Stimulated activated CD4-positive, alpha-beta T cell treated with anti-CD3 and anti-CD28 coated beads, TNF-alpha, amount 100 ng/mL, for 24 hours (primary cell): ENCODE data around the gene C11orf58.

Source experiments
- DNase-seq, 3 experiments: peaks; one replicate each; pipeline ENCODE4 v3.0.0-alpha.2; 2020; ENCODE audit warnings: low read depth in 3 of 3

The C11orf58 gene

GRCh38 chr11:16784666-16785065, 46.2 kb downstream of the C11orf58 start:
- no peak for DNase-seq

DNA sequence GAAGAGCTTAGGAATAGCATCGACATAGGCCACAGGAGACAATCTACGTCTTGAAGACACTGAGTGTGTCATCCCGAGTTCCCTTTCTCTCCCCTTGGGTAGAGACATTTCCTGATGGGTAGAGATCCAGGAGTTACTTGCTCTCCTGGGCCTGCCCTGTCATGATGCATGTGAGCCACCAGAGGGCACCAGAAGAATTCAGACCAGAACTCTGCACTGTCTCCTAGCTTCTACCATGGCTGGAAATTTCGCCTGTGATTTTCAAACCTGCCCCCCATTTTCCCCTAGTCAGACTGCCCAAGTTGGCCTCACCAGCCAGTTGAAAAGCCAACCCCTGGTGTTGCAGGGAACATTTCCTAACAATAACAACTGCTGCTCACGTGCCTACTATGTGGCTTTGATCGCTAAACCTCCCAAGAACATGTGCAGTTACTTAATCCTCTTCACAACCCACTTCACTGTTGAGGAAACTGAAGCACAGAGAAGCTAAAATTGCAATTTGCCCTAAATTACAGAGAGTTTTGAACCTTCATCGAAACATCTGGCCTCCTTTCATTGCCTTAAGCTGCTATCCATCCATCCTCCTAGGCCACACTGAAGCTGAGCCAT, 47.2 kb downstream of the C11orf58 start:
- peak; percentile 30 to 56 (median 38) for DNase-seq

GRCh38 chr11:16786131-16786530, 47.7 kb downstream of the C11orf58 start:
- DNase-seq = no peak

GRCh38 chr11:16787035-16787742, 48.7 kb downstream of the C11orf58 start:
- DNase-seq = no peak

- peak; percentile 22 to 48 (median 29) for DNase-seq
Measured at GRCh38 chr11:16788141-16789062, 50.0 kb downstream of the C11orf58 start.

GRCh38 chr11:16789063-16789420, 50.6 kb downstream of the C11orf58 start:
- no peak for DNase-seq

DNA sequence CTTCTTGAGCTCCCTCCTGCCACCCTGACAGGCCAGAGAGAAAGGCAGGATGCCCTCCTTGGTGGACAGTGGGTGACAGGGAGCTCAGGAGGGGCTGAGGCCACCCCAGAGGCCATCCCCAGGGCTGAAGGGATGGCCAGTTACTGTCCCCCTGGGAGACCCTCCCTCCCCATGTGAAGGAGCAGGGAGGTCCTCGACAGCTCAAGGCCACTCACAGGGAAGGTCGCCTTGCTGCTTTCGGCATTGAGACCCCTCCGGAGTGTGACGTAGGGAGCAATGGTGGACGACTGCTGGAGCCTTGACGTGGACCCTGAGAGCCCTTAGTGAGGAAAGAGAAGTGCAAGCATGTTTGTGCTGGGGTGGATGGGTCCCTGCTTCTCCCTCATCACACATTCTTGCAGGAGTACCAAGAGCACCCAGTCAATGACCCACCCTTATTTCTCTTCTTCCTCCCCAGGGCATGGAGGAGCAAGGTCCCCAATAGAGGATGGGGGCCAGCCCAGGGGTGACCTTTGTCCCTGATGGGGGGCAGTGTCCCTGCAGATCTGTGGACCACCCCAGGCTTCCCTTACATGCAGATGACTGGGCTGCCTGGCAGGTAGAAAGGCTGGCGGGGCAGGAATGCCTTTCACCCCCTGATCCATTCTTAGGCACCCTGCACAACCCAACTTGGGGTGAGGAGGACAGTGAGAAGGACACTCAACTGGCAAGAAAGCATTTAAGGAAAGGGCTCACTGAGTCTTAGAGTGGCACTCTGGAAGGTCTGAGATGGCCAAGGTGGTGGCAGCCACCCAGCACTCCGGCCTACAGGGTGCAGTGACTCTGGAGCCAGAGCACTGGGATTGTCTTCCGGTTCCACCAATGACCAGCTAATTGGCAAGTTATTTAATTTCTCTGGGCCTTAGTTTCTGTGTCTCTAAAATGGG, 51.4 kb downstream of the C11orf58 start:
- DNase-seq = no peak

GRCh38 chr11:16790486-16791190, 52.2 kb downstream of the C11orf58 start:
- no peak for DNase-seq

- DNase-seq = no peak
Measured at GRCh38 chr11:16791191-16791961, 52.9 kb downstream of the C11orf58 start.

GRCh38 chr11:16792426-16792825, 54.0 kb downstream of the C11orf58 start:
- no peak for DNase-seq

GRCh38 chr11:16793009-16793408, 54.6 kb downstream of the C11orf58 start:
- DNase-seq = no peak

DNA sequence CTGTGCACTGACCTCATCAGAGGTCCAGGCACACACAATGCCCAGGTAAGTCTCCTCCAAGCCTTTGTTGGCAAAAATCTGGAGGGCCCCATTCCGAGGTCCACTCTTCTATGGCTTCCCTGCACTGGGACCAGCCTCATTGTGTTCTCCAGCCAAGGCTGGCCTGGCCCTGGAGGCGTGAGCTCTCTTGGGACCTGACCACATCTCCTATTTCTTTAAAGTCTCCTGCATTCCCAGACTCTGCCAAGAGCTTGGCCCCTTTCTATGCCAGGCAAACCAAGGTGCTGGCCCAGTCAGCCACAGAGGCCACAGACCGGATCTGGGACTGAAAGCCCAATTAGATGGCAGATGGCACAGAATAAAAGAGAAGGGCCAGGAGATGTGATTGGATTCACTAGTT, 55.1 kb downstream of the C11orf58 start:
- DNase-seq = no peak

GRCh38 chr11:16794047-16794818, 55.8 kb downstream of the C11orf58 start:
- no peak for DNase-seq

DNA sequence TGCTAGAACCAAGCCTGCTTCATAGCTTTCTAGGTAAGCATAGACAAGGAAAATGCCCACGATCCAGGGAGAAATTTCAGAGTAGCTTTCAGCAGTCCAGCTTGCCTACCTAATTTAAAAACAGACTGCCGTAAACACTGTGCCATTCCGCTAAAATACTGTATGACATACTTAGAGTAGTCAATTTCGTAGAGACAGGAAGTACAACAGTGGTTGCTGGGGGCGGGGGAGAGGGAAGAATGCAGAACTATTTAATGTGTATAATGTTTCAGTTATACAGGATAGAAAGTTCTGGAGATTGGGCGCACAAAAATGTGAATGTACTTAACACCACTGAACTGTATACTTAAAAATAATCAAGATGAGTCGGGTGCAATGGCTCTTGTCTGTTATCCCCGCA, 56.7 kb downstream of the C11orf58 start:
- DNase-seq = no peak

GRCh38 chr11:16796311-16796710, 57.9 kb downstream of the C11orf58 start:
- no peak for DNase-seq

- DNase-seq = no peak
Measured at GRCh38 chr11:16797776-16798175, 59.3 kb downstream of the C11orf58 start.

DNA sequence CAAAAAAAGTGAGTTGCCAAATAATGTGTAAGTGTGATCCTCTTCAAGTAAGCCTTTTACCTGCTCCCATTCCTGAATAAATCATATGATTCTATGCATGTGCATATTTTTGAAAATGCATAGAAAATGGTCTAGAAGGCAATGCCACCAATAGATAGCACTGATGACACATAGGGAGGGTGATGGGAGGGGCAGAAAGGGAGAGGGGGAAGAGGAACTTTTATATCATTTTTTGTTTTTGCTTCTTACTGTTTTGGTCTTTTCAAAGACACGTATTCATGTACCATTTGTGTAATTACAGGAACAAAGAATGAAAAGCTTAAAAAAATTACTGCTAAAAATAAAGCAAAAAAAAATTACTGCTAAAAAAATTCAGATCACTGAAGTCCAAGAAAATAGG, 60.8 kb downstream of the C11orf58 start:
- no peak for DNase-seq

GRCh38 chr11:16799890-16800289, 61.4 kb downstream of the C11orf58 start:
- no peak for DNase-seq

DNA sequence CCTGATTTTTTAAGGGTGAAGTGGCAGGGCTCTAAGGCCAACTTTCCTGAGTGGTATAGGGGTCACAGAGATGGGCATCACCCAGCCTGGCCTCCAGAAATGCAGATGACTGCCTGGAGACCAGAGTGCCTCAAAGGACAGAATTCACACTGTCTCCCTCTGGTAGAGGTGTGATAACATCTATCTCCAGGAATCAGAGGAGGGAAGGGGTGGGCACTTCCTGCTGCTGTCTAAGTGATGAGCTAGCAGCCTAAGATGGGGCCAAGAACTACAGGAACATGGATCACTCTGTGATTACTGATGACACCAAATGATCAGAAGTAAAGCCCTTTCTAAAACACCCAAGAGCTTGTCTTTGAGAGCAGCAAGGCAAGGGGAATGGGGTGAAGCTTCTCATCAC, 61.9 kb downstream of the C11orf58 start:
- DNase-seq = no peak
